SKM-1 (cell line): ENCODE results near the gene PNISR.
A peak's percentile ranks its signal among the peaks of the same experiment; 100 is the strongest.

ENCODE experiments used
- DNase-seq: peaks from one replicate; lab custom pipeline; 2025; ENCODE audit not compliant: unreplicated experiment; lab: John Stamatoyannopoulos, UW

Gene PNISR

DNA sequence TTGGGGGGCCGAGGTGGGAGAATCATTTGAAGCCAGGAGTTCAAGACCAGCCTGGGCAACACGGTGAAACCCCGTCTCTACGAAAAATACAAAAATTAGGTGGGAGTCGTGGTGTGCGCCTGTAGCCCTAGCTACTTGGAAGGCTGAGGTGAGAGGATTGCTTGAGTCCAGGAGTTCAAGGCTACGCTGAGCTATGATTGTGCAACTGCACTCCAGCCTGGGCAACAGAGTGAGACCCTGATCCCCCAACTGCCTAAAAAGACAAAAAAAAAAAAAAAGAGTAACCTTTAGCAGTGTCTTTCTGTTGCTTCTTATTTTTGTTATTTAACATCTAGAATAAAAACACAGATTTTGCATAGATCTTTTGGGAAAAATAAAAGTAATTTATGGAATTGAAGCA lies 18.0 kb downstream of the PNISR start:
- no peak for DNase-seq

DNA sequence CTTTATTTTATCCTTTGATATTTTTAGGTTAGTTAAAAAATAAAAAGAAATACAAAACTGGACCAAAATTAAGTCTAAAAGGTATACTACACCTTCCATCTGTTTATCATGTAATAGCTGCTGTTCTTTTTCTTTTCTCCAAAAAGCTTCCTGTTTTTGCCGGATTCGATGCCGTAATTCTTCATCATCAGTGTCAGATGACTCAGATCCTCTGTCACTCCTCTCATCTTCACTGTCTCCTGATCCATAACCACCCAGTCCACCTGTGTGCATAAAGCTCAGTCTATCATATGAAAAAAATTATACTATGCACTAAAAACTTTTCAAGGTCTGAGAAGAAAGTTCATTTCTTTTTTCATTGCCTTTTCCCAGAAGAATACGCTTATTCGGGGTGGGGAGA lies 22.7 kb downstream of the PNISR start:
- no peak for DNase-seq

DNA sequence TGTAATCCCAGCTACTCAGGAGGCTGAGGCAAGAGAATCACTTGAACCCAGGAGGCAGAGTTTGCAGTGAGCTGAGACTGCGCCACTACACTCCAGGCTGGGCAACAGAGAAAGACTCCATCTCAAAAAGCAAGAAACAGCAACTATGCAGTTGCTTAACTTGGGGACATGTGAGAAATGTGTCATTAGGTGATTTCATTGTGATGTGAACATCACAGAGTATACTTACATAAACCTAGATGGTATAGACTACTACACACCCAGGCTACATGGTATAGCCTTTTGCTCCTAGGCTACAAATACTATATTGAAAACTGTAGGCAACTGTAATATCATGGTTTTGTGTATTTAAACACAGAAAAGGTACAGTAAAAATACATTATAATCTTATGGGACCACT lies 27.8 kb downstream of the PNISR start:
- no peak for DNase-seq

DNA sequence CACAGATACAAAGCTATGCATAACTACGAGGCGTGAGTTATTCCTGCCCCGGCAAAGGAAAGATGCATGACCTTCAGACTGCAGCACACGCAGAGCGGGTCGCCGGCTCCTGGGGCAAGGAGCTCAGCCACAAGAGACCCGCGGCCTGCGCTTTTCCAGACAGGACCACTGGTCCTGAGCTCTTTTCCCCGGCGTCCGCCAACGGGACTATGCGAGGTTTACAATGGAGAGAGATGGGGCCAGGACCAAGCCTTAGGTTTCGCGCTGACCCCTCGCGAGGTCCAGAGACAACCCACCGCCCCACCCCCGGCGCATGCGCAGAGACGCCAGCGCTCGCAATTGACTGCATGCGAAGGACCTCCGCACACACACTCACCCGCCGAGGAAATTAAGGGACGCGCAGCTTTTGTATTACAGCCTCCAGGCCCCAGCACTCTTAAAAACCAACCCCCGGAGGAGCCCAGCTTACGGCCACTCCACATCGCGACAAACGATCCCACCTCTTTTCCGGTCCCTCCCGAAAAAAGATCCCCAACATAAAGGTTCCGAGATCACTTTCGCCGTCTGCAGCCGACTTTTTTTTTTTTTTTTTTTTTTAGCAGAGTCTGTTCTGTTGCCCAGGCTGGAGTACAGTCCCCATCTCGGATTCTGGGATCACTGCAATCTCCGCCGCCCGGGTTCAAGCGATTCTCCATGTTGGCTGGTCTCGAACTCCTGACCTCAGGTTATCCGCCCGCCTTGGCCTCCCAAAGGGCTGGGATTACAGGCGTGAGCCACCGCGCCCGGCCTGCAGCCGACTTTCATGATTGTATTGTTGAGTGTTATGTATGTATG lies 31.2 kb downstream of the PNISR start, which contains the start of gene COQ3:
COQ3 (minus strand) TSS at position 498 of the 834 bp plus-strand sequence; CDS start at position 482, 16 bp downstream.
- peak; percentile 62 for DNase-seq

DNA sequence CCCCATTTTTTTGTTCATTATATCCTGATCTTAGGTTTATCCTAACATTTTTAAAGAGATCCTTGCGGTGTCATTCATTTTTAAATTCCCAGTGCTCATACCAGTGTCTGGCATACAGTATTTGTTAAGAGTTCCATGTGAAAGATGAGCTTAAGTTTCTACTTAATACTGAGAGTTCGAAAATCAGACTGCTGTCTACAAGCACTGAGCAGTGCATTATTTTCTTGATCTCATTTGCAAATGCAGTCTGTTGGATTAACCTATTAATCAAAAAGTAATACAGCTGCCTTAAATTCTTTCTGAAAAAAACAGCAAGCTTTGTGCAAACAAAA lies 31.8 kb downstream of the PNISR start:
- no peak for DNase-seq

DNA sequence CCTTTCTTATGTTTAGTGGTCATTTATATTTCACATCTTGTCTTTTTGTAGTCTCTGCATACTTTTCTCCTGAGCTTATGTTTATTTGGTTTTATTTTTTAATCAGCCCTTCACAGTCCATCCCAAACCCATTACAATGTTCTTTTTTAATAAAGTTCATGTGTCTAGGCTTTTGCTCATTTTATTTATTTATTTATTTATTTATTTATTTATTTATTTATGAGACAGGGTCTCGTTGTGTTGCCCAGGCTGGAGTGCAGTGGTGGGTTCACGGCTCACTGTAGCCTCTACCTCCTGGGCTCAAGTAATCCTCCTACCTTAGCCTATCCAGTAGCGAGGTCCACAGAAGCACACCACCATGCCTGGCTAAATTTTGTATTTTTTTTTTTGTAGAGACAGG lies 34.2 kb downstream of the PNISR start:
- no peak for DNase-seq

DNA sequence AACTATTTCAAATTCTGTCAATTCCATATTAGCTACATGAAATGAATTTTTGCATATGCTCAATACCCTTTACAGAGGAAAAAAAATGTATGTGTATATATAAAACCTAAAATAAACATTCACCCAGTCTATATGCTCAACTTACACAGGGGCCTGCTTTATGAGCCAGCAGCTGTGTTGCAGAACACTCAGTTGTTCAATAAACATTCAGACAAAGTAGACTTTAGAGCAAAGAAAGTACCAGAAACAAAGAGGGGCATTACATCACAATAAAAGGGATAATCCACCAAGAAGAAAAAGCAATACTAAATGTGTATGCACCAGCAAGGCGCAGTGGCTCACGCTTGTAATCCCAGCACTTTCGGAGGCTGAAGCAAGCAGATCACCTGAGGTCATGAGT lies 40.6 kb downstream of the PNISR start:
- DNase-seq = no peak

DNA sequence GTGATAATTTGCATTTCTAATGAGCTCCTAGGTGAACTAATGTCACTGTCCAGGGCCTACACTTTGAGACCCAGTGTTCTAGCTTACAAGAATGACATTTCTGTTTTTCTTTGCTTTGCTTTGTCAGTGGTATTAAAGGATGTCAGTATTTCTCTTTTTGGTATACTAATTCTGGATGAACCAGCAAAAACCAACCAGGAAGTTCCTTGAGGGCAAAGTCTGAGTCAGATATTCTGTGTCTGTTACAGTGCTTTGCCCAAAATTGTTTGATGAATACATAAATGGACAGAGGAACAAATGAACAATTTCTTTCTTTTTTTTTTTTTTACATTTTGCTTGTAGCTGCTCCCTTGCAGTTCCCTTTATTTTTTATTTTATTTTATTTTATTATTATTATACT lies 46.5 kb downstream of the PNISR start:
- no peak for DNase-seq

DNA sequence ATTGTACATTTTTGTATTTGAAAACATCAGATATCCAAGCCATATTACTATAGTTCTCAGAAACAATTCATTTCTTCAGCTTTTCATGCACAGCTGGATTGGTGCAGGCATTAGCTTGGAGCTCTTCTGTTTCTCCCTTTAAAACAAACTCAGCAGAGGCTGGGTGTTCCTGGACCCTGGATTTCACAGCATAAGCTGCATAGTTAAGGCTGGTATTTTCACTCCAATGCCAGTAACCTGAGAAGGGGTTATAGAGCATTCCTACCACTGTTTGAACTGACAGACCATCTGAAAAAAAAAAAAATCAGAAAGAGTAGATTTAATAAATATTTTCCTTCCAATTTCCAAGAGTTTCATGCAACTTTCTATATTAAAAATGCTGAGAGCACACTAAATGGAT lies 55.6 kb downstream of the PNISR start:
- no peak for DNase-seq

DNA sequence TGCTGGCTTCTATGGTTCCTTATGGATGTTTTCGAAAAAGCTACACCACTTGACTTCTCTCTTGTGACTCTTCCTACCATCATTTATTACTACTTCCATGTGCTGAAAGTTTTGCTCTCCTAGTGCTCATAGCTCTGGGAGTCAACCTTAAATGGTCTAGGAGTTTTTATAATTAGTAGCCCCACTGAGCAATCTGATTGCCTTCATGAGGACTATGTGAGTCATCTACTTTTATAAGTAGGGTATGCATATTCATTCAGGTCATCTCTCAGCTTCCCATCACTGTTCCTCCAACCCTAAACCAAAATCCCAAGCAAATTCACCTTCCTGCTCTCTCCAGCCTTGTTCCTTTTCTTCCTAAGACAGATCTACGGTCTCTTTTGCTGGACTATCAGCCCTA lies 58.3 kb downstream of the PNISR start:
- DNase-seq = no peak

DNA sequence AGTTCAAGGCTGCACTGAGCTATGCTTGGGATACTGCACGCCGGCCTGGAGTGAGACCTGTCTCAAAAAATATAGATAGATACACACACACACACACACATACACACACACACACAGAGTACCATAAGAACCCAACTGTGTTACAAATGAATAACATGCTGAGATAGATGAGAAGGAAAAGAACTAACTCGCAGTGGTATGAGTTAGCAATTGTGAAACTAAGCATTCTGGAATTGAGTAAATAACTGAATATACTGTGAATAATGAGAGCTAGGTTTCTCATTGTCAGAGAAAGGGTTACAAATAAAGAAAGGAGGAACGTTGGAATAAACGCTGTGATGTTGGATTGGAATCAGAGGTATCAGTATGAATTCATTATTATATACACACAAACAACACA lies 61.1 kb downstream of the PNISR start:
- DNase-seq = no peak

DNA sequence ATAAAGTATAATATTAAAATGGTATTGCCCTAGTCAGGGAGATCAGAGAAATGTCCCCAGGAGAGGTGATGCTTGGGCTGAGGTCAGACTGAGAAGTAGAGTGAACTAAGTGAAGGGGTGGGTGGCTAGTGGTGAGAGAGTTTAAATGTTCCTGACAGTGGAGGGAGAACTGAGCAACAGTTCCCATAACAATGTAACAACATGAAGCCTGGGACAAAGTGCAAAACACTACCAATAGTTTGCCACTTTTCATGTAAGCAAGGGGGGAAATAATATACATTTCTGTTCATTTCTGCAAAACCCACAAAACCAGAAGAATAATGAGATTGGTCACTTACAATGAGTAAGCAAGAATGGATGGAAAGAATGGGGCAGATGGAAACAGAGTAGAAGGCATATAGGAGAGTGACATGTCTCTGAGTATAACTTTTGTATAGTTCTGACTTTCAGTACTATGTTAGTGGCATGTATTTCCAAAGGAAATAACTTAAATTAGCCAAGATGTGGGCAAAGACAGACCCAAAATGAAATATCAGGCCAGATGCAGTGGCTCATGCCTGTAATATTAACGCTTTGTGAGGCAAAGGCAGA lies 62.3 kb downstream of the PNISR start:
- DNase-seq = no peak

DNA sequence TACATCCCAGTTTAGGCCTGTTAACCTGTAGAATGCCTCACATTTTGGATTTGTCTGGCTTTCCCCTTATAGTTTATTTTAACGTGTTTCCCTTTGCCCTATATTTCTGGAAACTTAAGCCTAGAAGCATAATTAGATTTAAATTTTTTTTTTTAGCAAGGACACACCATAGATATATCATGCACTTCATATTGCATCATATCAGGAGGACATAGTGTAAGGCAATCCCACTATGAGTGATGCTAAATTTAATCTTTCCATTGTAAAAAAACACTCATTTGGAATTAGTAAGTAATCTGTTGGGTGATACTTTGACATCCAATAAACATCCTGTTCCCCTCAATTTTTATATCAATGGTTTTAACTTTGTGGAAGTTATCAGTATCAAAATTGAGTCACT lies 65.3 kb downstream of the PNISR start:
- no peak for DNase-seq

DNA sequence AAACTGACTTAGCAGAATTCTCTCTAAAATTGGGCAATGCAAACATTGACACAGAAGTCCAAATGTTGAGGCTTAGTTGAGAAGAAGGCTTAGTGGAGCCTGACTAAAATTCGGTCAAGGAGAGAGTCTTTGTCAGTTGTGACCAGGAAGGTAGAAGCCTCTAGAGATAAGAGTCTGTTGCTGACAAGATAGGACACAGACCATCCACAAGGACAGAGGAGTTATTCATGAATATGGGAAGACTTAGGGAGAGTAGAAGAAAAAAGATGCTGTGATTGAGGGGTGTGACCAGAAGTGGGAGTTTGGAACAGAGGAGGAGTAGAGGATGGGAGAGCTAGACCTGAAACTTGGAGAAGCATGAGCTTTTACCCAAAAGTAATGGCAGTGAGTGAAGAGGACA lies 68.5 kb downstream of the PNISR start:
- DNase-seq = no peak

DNA sequence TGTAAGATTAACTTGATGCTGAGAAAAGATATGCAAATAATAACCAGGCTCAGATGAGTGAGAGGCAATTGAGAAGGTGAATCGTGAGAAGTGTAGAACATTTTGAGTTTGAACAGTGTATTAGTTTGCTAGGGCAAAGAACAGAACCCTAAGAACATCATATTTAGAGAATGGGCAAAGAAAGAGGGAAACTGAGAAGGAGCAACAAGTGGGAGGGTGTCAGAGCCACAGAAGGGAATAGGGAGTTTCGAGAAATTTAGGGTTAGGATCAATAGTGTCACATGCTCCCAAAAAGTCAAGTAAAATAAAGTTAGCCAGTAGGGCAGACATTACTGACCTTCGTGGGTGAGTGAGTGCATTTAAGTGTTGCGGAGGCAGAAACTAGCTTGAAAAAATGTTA lies 70.1 kb downstream of the PNISR start:
- DNase-seq = no peak

DNA sequence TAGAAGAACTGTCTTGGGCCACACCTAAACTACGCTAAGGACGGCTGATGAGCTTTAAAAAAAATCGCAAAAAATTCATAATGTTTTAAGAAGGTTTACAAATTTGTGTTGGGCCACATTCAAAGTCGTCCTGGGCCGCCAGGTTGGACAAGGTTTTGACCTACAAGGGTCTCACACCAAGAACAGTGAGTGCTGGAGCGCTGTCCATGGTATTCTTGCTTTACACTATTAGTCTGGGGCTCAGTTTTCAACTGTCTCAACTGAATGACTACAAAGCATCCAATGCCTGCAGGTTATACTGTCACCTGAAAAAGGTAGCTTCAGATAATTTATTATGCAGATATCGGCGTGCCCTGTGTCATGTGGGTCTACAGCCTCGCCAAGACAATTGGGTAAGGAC lies 72.0 kb downstream of the PNISR start:
- no peak for DNase-seq

DNA sequence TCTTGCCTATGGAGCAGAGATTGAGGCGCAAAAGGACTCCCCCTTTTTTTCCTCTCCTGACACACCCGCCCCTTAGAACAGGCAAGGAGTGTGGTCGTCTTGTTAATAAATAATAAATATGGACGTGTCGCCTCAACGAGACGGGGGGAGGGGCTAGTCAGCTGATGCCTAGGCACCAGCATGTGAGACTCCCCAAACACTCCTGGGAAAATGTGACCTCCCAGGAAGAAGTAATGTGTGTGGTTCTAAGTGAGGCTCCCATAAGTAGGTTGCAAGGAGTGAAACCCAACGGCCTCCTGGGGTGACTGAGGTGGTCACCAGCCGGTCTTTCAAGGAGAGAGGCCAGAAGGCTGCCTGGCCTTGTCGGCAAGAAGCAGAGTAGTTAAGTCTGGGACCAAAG lies 74.5 kb downstream of the PNISR start:
- DNase-seq = no peak

DNA sequence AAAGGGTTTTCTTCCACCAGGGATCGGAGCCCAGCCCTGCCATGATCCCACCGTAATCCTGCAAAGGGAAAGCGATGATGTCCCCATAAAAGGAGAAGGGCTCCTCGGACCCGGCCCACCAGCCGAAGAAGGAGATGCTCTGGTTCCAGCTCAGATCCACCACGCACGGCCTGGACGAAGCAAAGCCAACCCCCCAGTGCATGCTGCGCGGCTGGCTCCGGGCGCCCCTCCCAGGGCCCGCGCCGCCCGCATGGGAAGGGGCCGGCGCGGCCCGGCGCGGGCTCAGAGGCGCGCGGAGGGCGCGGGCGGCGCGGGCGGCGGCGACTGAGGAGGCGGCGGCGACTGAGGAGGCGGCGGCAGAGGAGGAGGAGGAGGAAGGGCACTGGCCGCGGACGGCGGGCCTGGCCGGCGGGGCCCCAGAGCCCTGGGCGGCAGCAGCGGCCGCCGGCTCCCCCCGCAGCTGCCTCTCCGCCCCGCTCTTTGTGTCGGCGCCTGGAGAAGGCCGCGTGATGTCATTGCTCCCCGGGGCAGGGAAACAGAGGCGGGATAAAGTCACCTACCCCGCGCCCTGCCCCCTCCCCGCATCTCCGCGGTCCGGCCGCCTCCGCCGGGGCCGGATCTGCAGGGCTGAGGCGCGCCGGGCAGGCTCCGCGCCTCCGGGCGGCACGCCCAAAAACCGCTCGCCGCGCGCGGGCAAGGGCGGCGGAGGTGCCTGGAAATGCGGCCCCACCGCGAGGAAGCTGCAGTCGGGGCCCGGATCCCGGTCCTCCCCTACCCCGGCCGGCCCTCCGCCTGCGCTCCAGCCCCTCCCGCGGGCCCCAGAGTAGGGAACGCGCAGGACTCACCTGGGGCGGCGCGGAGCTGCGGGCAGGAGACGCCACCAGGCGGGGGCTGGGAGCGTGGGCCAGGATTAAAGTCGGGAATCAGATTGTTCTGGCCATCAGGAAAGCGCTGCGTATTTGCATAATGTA lies 75.7 kb downstream of the PNISR start, which contains the start of gene FAXC:
FAXC (minus strand) TSS at position 504 of the 971 bp plus-strand sequence; CDS start at position 202, 302 bp downstream.
- no peak for DNase-seq

DNA sequence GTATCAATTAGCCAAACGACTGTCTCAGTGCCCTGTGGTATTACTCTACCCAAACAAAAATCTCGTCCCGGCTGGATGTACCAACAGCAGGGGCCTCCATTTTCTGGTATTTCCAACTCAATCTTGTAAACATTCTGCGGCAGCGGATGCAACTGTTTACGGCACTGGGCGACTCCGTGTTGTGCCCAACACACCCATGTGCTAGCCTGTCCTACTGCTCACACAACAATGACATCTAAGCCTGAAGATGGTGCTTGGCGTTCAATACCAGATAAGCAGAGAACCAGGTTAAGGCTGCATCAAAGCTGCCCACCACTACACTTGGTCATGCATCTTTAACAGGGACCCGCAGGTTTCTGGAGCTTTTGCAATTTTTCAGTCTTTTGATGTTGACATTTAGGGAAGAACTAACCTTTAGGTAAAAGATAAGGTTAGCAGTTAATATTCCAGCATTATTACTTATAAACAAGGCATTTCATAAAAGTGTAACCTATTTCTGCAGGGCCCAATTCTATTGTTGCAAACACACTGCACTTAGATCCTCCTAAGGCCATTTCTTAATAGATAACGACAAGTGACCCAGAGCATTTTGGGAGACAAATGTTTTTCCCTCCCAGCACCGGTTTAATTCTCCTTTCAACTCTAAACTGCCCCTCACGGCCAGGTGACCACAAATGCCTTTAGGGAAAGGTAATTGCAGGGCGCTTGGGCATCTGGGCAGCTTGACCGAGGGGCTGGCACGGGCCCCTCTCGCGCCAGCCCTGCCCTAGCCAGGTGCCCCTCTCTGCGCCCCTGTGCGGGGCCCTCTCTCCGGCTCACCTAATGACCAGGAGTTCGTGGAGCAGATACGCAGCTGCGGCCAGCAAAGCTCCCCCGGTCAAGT lies 76.6 kb downstream of the PNISR start:
- DNase-seq = no peak
